ENCODE measurements around the gene FAM124A.

DNA sequence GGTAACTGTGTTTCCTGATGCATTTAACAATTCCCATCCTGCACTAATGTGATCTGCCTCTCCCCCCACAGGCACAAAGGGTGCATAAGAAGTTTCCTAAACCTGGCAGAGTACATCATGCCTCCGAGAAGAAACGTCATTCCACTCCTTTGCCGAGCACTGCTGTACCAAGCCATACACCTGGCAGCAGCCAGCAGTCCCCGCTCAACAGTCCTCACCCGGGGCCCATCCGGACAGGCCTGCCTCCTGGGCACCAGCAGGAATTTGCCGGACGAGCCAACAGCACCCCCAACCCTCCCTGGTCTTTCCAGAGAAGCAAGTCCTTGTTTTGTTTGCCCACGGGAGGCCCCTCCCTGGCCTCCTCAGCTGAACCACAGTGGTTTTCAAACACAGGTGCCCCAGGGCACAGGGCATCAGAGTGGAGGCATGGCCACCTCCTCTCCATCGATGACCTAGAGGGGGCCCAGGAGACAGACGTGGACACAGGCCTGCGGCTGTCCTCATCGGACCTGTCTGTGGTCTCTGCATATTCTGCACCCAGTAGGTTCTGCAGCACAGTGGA, 58.3 kb downstream of the FAM124A start:
- TF ChIP-seq, protein P1, sequence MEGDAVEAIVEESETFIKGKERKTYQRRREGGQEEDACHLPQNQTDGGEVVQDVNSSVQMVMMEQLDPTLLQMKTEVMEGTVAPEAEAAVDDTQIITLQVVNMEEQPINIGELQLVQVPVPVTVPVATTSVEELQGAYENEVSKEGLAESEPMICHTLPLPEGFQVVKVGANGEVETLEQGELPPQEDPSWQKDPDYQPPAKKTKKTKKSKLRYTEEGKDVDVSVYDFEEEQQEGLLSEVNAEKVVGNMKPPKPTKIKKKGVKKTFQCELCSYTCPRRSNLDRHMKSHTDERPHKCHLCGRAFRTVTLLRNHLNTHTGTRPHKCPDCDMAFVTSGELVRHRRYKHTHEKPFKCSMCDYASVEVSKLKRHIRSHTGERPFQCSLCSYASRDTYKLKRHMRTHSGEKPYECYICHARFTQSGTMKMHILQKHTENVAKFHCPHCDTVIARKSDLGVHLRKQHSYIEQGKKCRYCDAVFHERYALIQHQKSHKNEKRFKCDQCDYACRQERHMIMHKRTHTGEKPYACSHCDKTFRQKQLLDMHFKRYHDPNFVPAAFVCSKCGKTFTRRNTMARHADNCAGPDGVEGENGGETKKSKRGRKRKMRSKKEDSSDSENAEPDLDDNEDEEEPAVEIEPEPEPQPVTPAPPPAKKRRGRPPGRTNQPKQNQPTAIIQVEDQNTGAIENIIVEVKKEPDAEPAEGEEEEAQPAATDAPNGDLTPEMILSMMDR (IDR thresholded peaks at IDR 0.05): no peak
- no peak for TF ChIP-seq POLR2A (IDR thresholded peaks at IDR 0.05)
